GM21423 (cell line): ENCODE data around the gene LYRM2.

Source experiments
- ATAC-seq: cut with Tn5 transposase; IDR thresholded peaks from one replicate; pipeline ENCODE4 v1.9.1; 2021; ENCODE audit warnings: mild to moderate bottlenecking, moderate library complexity; ENCODE audit not compliant: unreplicated experiment

Gene LYRM2

GRCh38 chr6:89596484-89596883 is 42.1 kb downstream of the LYRM2 start:
- ATAC-seq: no peak

GRCh38 chr6:89596056-89596455 is 42.5 kb downstream of the LYRM2 start:
- peak; percentile 88 for ATAC-seq

- no peak for ATAC-seq
Observed at GRCh38 chr6:89591745-89592144, 46.8 kb downstream of the LYRM2 start.

- ATAC-seq: no peak
Observed at GRCh38 chr6:89590133-89590532, 48.4 kb downstream of the LYRM2 start.

- ATAC-seq: no peak
Observed at GRCh38 chr6:89589297-89590025, 49.1 kb downstream of the LYRM2 start.

- no peak for ATAC-seq
Observed at GRCh38 chr6:89585154-89585553, 53.4 kb downstream of the LYRM2 start.

- ATAC-seq: no peak
Observed at GRCh38 chr6:89584539-89584938, 54.0 kb downstream of the LYRM2 start.

GRCh38 chr6:89583559-89583958 is 55.0 kb downstream of the LYRM2 start:
- no peak for ATAC-seq

GRCh38 chr6:89582669-89583325 is 55.8 kb downstream of the LYRM2 start:
- no peak for ATAC-seq

- ATAC-seq: no peak
Observed at GRCh38 chr6:89581689-89582088, 56.9 kb downstream of the LYRM2 start.

- ATAC-seq: no peak
Observed at GRCh38 chr6:89580997-89581666, 57.4 kb downstream of the LYRM2 start.

- no peak for ATAC-seq
Observed at GRCh38 chr6:89575562-89575960, 63.0 kb downstream of the LYRM2 start.

GRCh38 chr6:89574910-89575561 is 63.5 kb downstream of the LYRM2 start:
- no peak for ATAC-seq

- no peak for ATAC-seq
Observed at GRCh38 chr6:89567630-89568390, 70.7 kb downstream of the LYRM2 start.

- ATAC-seq: no peak
Observed at GRCh38 chr6:89566930-89567629, 71.5 kb downstream of the LYRM2 start.

GRCh38 chr6:89566008-89566800 is 72.3 kb downstream of the LYRM2 start:
- no peak for ATAC-seq

- no peak for ATAC-seq
Observed at GRCh38 chr6:89564752-89565427, 73.7 kb downstream of the LYRM2 start.

GRCh38 chr6:89563866-89564265 is 74.7 kb downstream of the LYRM2 start:
- no peak for ATAC-seq
